GM18868 (cell line): ENCODE results near the gene PLAAT1.

Experiments used
- ATAC-seq: cut with Tn5 transposase; IDR thresholded peaks from one replicate; pipeline ENCODE4 v1.9.1; 2021; ENCODE audit warnings: mild to moderate bottlenecking, moderate library complexity; ENCODE audit not compliant: unreplicated experiment

The PLAAT1 gene

DNA sequence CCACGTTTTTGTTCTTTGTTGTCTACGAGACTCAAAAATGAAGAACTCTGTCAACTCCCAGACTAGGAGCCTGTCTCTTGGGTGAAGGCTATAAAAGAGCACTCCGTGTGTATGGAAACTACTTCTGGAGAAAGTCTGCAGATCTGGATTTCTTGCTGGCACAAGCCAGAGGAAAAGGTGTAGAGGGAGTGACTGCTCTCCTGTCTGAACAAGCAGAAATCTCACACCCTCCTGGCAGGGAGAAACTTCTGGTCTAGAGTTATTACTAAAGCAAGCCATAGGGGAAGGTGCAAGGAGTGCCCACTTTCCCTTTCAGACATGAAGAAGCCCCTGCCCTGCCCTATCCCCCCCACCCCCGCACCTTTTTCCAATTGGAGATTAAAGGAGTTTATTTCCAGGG is 9.5 kb downstream of the PLAAT1 start:
- ATAC-seq = no peak

DNA sequence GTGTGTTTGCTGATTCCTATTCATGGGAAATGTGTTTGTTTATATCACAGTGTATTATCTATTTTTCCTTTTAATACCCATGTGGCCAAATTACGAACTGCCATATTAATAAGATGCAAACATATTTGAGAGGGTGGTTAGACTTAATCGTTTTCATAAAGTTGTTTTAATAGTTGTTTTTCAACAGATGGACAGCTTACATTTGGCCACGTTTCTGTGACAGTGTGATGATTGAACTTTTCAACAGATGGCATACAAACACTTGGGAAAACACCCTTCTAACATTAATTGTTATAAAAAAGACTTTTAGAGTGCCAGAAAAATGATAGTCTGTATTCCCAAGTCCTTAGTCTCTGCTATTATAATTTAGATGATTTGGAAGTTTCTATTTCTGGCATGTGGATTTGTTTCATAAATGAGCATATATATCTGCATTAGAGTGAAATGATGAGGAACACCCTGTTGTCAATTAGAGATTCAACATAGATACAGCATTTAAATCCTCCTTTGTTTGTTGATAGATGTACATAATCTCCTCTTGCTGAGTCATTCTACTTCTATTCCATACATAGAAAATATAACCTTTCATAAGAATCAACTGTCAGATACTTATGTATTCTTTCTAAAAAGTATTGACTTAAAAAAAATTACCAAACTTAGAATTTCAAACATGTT is 13.1 kb downstream of the PLAAT1 start:
- no peak for ATAC-seq

DNA sequence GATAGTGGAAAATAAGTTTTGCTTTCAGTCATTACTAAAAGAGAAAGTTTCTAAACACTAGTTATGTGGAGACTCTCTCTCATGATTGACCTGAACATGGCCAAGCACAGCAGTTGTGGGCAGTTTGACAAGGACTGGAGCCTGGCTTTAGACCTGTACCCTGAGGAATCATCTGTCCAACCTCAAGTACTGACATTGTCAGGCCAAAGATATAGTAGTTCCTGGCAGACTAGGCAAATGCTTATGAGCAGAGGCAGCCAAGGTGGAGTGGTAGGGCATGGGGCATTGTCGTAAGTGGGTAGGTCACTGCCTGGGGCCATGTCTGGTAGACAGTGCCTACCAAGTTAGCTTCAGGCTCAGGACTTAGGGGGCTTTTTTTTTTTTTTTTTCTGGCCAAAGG is 20.9 kb downstream of the PLAAT1 start:
- ATAC-seq = no peak

DNA sequence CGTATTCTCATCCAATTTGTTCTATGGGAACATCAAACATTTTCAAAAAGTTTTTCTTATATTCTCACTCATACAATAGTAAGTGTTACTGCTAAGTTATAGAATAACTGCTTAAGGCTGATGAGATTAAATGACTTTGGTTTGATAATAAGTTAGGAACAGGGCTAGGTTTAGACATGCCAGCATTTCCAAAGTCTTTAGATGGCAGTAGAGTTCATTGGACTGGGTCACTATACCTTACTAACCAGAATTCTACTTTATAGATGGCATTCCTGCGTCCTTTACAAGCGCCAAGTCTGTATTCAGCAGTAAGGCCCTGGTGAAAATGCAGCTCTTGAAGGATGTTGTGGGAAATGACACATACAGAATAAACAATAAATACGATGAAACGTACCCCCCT is 21.7 kb downstream of the PLAAT1 start:
- ATAC-seq = no peak

DNA sequence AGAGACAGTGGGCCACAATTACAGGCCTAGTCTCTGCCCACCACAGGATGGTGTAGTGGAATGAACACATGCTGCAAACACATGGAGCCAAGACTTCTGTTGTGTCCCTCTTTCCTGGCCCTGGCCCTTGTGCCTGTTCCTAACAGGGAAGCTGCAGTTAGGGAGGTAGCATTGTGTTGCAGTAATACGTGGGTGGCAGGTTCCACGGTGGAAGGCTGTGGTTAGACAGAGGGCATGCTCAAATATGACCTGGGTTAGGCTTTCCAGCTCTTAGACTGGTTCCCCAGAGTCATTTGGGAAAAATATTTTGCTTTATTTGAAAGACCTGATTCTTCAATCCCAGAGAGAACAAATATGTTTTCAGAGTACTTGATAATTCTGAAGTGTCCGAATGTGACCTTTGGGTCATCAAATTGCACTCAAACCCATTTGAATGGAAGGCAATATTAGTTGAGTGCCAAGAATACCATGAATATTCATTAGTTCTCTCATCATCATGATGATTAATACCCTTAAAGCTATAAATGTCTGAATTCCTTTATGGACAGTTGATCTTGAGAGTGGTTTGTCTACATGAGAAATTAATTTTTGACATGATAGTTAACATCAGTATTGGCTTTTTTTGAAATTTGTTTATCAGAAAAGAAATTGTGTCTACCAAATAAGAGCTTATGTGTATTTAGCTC is 28.5 kb downstream of the PLAAT1 start:
- no peak for ATAC-seq

DNA sequence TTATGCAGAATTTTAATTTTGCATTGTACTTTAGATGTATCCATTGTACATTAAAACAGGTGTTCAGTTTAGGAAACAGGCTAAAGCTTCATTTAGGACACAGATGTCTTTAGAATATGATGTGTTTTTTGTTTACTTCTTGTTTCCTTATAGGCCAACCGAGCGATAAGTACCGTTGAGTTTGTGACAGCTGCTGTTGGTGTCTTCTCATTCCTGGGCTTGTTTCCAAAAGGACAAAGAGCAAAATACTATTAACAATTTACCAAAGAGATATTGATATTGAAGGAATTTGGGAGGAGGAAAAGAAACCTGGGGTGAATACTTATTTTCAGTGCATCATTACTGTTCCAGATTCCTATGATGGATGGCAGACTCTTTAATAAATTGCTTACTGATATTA is 29.4 kb downstream of the PLAAT1 start:
- no peak for ATAC-seq

DNA sequence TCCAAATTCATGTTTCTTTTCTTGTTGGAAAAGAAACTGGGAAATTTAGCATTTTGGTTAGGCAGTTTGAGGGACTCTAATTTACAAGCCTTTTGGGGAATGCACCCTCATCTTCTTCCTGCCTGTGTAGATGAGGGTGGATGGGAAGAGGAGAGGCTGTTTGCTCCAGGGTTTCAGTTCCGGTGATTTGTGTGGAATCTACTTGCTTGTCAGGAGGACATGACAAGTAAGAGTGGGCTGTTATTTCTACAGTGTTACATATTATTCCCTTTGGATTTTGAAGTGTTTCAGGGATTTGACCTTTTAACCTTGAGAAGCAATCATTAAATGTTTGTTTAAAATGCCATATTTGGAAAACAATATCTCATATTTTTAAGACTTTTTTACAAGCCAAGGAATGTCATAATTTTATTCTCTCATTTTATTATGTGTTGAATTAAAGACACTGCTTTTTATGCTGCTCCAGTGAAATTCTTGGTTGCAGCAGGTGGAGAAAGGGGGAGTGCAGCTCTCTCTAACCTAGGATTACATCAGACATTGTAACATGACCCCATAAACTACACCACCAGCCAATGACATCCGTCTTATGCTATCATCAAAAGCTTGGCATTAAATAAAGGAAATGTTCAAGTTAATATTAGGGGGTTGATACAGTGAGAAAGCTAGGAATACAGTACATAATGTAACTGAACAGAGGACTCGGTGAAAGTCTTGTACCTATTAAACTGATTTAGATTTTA is 30.2 kb downstream of the PLAAT1 start:
- no peak for ATAC-seq

DNA sequence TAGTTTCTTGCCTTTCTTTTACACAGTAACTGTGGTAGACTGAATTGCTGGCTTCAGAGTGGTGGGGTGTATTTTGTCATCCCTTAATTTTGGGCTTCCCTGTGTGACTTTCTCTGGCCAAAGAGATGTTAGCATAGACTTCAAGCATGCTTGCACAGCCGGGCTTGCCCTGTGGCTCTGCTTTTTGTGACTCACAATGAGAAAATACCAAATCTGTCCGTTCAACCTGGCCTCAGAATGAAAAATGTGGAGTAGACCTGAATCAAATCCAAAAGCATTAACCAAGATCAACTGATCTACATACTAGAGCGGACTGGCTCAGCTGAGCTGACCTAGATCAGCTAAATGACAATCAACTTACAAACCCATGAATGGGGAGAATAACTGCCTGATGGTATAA is 51.4 kb downstream of the PLAAT1 start:
- no peak for ATAC-seq

DNA sequence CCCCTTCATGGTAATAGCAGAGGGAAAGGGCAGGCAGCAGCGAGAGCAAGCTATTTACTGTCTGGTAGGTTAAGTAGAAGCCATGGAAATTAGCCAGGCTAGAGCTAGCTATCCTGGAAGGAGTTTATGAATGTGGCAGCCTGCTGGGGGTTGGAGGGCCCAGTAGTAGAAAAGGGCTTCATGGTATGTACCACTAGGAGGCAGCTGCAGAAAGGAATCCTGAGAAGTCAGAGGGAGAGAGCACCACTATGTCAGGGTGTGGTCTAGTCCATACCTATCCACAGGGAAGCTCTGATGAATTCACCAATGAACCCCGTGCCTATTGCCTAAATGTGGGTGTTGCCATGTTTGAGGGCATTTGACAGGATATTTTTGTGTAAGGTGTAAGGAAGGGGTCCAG is 55.0 kb downstream of the PLAAT1 start:
- no peak for ATAC-seq

DNA sequence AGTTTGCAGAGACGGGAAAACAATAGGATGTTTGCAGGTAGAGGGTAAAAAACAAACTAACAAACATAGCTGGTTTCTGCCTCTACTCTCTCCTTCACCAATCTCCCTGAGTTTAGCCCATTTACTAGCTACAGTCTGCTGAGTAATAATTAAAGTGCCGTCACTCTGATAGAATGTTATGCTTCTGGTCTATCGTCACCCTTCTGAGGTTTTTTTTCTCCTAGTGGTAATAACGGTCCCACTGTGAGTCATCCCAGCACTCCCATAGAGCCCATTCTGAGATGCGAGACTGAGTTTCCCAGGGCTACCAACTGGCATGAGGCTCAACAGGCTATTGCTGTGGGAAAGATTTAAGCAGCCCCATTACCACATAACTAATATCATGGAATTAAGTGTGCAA is 56.4 kb downstream of the PLAAT1 start:
- ATAC-seq = no peak

DNA sequence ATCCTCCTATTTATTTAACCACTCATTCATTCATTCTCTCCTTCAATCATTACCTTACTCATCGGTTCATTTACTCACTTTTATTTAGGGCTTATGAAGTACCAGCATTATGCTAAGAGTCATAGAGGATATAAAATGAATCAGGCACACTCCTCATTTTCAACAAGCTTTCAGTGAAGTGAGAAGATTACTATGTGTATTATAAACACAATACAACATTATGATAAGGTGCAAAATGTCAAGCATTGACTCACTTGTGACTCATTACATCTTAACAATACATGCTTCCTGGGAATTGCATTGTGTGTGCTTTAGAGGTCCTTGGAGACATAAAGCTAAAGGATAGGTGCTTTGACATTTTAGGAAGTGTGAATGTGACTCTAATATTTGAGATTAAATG is 60.4 kb downstream of the PLAAT1 start:
- no peak for ATAC-seq

DNA sequence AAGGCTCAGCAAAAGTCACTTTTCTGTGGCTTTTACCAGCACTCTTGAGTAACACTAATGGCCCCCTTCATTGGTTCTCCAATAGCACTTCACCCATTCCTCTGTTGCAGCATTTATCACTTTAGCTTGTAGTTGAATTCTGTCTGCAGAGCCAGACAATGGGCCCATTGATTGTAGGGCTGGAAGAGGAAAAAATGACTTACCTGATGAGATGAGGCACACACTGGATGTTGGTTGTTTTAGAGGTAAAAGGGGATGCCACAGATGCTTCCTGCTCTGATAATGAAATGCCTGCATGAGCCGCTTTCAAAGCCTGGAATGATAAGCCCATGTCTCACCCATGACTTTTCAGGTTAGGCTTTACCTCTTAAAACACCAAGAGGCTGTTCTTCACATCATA is 64.3 kb downstream of the PLAAT1 start:
- no peak for ATAC-seq

DNA sequence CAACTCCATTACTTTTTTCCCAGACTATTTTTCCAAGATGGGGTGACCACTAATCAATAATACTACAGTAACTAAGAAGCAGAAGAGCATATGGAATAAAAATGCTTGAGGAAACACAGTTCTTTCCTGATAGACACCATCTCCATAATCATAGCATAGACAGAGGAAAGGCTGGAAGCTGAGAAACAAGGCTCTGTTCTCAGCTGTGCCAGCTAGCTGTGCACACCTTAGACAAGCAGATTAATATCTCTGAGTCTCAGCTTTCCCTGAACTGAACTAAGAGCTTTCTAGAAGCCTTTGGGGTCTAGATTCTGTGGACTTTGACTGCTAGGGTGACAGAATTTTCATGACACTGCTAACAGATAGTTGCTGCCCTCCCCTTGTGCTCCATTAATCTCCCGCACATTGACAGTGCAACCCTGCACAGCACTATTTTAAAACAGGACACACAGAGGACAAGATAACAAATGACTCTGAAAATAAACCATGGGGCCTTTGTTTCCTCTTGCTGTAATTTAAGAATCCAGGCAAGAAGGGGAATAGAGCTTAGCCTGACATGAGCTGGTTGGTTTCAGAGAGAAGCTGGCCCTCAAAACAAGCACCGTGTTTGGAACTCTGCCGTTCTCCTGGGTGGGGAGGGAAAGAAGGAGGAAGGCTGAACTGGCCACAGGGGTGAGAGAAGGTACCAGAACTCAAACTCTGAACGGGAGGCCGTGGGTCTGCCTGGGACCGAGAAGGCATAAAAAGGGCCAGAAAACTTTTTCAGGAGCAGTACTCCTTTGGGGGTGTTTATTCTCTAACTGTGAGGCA is 70.1 kb downstream of the PLAAT1 start:
- ATAC-seq = no peak

DNA sequence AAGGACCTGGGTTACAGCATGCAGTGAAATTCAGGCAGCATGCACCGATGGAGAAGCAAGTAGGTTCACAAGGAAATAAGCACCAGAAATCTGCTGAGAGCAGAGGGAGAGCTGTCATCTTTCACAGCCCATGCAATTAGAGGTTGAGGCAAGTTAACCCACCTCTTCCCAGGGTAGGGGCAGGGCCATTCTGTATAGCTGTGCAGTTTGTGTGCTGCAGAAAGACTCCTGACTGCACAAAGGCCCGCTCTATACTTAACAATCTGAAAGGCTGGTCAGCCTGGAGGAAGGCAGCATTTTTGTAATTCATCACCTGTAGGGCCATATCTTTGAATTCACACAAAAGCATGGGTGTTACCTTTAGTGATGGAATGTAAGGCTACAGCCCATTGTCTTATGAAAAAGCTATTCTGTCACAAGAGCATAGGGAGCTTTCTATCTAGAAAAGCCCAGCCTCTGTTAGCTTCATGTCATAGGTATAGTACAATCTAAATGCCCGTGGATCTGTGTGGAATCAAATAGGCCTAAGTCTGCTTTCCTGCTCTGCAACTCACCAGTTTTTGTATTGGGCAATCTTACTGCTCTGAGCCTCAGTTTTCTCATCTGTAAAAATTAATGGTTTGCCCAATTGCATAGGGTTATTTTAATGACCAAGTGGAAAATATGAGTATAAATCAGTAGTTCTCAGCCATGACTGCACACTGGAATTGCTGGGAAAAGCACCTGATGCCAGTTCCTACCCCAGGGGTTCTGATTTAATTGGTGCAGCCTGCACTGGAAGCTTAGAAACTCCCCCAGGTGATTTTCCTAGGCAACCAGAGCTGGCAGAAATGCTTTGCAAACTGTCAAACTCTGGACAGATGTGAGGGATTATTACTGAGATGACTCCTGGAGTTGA is 72.3 kb downstream of the PLAAT1 start:
- ATAC-seq = no peak

DNA sequence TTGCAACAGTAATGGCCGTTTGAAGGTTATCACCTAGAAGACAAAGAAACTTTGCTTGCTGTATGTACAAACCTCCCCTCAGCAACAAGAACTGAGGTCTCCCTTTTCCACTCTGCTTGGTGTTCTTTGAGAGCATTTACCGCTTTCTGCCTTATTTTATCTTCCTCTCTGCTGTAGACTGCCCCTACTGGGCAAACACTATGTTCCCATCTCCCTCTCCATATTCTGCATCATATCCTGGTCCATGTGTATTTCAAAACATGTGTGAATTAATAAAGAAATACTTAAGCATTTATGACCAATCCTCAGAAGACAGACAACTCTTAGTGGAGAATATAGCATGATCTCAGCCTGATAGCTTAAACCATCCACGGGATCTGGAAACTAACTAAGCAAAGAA is 73.1 kb downstream of the PLAAT1 start:
- no peak for ATAC-seq

DNA sequence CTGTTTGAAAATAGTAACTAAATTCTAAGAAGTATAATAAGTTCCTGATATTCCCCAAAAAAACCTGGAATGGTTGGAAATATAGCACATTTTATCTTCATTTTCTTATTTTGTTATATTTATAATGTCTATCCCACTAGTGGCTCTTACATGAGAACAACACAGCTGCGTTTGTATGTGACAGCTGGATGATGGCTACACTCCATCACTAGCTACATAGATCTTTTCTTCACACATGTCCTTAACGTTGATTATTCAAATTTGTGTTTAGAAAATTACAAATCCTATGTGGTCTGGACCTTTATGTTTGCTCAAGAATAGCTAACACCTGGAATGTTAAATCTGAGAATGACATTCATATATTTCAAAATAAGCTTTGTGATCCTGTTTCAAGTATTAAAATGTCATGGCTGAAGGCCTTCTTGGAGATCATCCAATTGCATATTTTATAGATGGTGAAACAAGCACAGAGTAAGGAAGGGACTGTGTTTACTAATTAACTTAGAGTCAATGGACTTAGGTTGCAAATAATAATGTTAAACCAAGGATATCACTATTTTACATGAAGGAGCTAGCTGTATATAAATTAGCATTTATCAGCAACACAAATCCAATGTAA is 76.8 kb downstream of the PLAAT1 start:
- no peak for ATAC-seq
